Measurements from ENCODE around the gene SPECC1.

DNA sequence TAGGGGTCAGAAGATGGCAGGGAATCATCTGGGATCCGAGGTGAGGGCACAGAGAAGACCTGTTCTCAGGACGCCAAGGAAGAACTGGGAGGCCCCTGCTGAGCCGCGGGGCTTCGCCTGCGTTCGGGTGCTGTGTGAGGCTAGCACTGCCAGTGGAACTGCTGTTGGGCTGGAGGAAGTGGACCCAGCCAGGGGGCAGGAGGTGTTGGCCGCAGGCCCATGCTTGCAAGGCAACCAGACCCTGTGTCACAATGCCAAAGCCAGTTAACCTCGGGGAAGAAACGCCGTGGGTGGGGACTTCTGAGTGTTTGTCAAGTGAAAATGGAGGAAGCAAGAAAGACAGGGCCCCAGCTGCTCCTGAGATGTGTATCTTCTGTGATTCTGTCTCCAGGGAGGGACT lies 272.7 kb downstream of the SPECC1 start:
- TF ChIP-seq IKZF1 (conservative IDR thresholded peaks at IDR 0.05) (no peak), POLR2AphosphoS5 (IDR thresholded peaks at IDR 0.05; ENCODE audit: low read length) (no peak), POLR2A (IDR thresholded peaks at IDR 0.05; ENCODE audit: low read depth, low read length) (no peak), EP300 (IDR thresholded peaks at IDR 0.05; ENCODE audit: borderline replicate concordance in 1 of 2, control insufficient read depth in 1 of 2, low read depth in 2 of 2, low read length in 2 of 2) (no peak), RCOR1 (conservative IDR thresholded peaks at IDR 0.05; ENCODE audit: low read depth, low read length) (no peak)
- TF ChIP-seq, protein P1, sequence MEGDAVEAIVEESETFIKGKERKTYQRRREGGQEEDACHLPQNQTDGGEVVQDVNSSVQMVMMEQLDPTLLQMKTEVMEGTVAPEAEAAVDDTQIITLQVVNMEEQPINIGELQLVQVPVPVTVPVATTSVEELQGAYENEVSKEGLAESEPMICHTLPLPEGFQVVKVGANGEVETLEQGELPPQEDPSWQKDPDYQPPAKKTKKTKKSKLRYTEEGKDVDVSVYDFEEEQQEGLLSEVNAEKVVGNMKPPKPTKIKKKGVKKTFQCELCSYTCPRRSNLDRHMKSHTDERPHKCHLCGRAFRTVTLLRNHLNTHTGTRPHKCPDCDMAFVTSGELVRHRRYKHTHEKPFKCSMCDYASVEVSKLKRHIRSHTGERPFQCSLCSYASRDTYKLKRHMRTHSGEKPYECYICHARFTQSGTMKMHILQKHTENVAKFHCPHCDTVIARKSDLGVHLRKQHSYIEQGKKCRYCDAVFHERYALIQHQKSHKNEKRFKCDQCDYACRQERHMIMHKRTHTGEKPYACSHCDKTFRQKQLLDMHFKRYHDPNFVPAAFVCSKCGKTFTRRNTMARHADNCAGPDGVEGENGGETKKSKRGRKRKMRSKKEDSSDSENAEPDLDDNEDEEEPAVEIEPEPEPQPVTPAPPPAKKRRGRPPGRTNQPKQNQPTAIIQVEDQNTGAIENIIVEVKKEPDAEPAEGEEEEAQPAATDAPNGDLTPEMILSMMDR (IDR thresholded peaks at IDR 0.05 in 2 of 3, conservative IDR thresholded peaks at IDR 0.05 in 1 of 3; ENCODE audit: control insufficient read depth in 2 of 3, extremely low read depth in 1 of 3, insufficient read depth in 1 of 3, low read depth in 3 of 3, low read length in 3 of 3), result no peak
